Right lung (tissue), 5 donors: ENCODE data around the gene MARS1. TPM values are rescaled to one million over a fixed set of nuclear protein-coding genes. Genes with fewer than 3 reads are reported as not detected.

ENCODE experiments used
- DNase-seq, 2 donors: peaks; one replicate each; pipeline ENCODE4 v3.0.0-alpha.2; 2013
- polyA plus RNA-seq, 5 donors: library from polyadenylated mRNA; unstranded; fragments of 120-200 nt; gene quantifications; one replicate each; pipeline versions ENCODE4 v1.2.1 to v1.2.3, GENCODE V29; 2013; ENCODE audit warnings: inconsistent platforms in 1 of 5, low replicate concordance in 1 of 5; ENCODE audit not compliant: insufficient read length in 5 of 5, insufficient read depth in 1 of 5

MARS1 gene
- polyA plus RNA-seq, 5 donors: 90.0 to 133 (median 109) TPM

DNA sequence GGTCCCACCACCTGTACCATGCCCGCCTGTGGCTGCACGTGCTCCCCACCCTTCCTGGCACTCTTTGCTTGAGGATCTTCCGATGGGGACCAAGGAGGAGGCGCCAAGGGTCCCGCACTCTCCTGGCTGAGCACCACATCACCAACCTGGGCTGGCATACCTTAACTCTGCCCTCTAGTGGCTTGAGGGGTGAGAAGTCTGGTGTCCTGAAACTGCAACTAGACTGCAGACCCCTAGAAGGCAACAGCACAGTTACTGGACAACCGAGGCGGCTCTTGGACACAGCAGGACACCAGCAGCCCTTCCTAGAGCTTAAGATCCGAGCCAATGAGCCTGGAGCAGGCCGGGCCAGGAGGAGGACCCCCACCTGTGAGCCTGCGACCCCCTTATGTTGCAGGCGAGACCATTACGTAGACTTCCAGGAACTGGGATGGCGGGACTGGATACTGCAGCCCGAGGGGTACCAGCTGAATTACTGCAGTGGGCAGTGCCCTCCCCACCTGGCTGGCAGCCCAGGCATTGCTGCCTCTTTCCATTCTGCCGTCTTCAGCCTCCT, 31.6 kb upstream of the MARS1 start:
- DNase-seq: no peak

DNA sequence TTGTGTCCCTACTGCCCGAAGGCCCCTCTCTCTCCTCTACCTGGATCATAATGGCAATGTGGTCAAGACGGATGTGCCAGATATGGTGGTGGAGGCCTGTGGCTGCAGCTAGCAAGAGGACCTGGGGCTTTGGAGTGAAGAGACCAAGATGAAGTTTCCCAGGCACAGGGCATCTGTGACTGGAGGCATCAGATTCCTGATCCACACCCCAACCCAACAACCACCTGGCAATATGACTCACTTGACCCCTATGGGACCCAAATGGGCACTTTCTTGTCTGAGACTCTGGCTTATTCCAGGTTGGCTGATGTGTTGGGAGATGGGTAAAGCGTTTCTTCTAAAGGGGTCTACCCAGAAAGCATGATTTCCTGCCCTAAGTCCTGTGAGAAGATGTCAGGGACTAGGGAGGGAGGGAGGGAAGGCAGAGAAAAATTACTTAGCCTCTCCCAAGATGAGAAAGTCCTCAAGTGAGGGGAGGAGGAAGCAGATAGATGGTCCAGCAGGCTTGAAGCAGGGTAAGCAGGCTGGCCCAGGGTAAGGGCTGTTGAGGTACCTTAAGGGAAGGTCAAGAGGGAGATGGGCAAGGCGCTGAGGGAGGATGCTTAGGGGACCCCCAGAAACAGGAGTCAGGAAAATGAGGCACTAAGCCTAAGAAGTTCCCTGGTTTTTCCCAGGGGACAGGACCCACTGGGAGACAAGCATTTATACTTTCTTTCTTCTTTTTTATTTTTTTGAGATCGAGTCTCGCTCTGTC, 31.0 kb upstream of the MARS1 start:
- DNase-seq: no peak

DNA sequence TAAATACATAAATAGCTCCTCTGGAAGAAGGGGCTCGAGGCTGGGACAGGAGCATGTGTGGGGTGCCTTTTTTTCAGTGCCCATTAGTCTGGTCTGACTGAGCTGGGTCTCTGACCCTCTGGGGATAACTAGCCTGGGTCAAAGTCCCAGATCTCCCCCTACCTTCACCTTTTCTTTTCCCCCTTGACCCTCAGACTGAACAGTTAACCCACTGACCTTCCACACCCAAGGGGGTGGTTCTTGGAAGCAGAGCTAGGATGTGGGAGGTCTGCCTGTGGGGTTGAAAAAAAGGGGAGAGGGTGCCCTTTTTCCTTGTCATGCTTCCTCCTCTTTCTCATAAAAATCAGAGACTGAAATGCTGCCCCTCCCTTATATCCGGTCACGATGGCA, 29.2 kb upstream of the MARS1 start:
- no peak for DNase-seq

DNA sequence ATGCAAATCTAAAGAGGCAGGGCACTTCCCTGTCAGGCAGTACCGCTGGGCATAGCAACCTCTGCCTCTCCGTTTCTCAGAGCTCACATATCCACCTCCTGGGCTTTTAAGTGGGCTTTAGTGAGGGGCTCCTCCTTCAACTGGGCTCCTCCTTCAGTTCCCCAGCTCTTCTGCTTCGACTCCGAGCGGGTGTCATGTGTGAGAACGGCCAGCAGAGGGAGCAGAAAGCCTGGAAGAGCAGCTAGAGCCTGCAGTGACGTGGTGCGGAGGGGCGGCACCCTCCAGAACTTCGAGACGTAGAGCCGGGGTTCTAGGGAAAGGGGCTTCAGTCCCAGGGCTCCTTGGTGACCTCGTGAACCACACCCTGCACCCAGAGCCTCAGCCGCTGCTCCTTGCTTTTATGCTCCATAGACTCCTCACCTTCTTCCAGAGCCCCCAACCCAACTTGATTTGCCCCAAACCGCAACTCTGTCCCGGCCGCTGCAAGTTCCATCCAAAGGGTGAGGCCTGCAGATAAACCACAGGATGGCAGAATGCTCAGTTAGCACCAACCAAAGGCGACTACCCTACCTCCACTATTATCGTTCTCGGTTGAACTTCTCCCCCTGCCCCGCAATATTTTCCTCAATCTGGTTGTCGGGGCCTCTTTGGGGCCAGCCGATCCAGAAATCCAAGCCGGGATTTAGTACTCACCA, 28.7 kb upstream of the MARS1 start:
- peak; percentile 93 to 96 for DNase-seq

DNA sequence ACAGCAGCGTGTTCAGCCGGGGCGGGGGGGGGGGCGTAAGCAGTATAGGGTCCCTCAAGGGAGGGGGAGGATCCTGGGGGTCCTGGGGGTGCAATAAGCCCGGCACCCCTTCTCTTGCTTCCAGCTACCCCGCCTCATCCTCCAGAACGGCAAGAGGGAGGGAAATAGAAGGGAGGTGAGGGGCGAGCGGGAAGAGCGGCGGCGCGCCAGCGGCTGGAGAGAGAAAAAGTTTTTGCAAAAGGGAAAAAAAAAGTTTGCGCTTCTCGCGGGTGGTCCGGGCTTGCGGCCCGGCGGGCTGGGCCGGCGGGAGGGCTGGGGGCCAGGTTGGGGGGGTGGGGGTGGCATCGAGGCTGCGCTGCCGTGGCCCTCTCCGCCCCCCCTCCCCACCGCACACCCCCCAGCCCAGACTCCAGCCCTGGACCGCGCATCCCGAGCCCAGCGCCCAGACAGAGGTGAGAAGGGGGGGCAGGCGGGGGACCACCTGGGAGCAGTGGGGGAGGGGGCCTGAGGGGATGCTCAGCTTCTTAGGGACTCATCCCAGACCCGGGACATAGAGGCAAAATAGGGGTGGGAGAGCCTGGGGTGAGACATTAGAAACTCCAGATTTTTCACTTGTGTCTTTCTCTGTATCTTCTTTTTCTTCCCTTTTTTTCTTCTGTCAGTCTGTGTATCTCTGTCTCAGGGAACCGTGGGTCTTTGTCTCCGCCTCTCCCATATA, 28.0 kb upstream of the MARS1 start, which contains the start of gene GLI1:
TSS of gene GLI1 (plus strand) at position 36 of the 718 bp plus-strand sequence. CDS start 3,907 bp downstream, outside the sequence.
- DNase-seq: peak in 1 of 2 donors; percentile 22

DNA sequence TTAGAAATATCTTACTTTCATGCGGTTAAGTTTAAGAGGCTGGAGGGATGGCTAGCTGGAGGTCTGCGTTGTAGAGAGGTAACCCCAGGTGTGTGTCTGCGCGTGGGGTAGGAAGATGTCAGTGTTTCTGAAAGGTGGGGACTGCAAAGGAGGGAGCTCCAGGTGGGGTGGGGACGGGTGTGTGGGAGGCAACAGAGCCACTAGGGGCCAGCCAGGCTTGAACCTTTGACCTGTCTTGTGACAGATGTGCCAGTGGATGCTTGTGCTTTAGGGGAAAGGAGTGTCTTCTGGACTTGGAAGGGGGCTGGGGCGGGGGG, 27.4 kb upstream of the MARS1 start:
- no peak for DNase-seq

DNA sequence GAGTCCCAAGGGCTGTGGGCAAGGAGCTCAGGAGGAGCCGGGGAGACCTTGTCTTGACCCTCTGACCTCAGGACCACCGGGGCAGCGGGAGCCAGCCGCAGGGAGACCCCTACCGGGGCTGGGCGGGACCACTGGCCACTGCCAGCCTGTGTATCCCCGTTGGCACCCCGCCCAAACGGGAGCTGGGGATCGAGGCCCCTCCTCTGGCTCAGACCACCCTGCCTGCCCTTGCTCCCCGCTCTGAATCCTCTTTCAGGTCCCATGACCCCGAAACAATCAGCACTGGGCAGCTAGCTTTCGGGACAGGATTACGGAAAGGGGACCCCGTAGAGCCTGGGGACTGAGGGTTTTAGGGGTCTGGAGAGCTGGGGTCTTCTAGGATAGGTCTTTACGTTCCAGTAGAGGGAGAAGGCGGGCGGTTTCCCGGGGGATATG, 27.0 kb upstream of the MARS1 start:
- no peak for DNase-seq

DNA sequence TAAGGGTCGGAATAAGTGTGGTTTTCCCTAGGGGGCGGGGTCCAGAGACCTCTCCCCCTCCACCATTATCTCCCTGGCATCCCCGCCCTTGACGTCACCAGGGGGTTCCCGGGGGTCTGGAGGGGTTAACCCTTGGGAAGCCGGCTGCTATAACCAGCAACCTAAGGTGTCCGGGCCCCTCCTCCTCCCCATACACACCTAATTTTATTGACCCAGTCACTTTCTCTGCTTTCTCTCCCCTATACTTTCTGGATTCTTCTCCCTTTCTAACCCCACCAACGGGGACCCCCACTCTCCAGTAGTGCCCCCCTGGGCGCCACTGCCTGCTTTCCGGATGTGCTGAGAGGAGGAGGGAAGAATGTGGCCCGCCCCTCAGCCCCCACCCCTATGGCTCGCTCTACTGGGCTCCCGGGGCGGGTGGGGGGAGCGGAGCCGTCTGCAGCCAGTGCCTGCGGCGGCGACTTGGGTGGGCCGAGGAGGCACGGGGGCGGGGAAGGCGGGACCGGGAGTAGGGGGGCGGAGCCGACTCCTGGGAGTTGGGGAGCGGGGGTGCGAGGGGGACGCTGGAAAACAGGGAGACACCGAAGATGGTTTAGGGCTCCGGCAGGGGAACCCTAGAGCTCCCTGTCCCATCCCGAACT, 26.5 kb upstream of the MARS1 start:
- DNase-seq: peak; percentile 85 to 88

DNA sequence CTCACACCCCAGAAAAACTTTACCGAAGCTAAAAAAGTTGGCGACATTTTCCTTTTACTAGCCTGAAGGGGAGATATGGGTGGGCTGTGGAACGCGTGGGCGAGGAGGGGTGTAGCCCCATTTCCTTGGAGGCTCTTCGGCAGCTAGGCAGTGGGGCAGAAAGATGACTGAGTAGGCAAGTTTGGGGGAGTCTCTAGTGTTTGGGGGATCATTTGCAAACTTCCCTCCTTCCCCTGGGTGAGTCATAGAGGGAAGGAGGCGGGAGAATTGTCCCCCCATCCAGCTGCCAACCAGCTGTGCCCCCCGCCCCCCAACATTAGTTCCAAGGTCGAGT, 26.0 kb upstream of the MARS1 start:
- DNase-seq: no peak

DNA sequence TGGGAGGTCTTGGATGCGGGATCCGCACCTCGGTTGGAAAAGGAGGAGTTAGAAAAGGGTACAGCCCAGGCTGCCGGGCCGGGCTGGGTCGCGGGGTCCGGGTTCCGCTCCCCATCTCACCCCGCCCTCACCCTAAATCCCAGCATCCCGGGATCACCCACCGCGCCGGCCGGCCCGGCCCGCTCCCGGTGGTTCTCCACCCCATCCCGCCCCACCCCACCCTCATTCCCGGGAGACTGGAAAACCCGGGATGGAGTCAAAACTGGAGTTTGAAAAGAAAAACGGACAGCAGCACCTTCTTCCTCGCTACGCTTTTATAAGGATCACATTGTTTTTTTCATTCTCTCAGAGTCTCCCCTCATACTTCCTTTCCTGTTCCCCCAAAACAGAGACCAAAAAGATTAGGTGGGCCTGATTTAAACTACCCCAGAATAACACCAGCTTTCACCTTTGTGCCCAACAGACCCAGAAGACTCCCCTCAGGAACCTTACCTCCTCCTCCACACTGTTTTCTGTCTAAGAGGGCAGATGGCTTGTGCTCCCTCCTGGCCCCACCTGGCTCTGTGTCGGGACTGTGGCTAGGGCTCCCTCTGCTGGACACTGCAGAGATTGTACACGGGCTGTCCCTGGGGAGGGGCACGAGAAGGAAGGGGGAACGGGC, 25.5 kb upstream of the MARS1 start:
- DNase-seq: peak; percentile 83 to 84

DNA sequence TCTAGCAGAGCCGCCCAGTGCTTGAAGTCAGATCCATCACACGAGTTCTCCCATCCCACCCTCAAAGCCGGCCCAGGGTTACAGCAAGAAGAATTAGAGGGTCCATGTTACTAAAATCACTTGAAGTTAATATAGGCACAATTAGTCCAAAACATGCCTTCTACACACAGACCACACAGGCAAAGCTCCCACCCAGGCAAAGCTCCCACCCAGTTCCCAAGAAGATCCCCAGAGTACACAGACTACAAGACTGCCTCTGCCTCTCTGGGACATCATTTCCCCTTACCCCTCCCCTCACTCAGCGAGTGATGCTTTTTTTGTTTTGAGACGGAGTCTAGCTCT, 25.0 kb upstream of the MARS1 start:
- no peak for DNase-seq

DNA sequence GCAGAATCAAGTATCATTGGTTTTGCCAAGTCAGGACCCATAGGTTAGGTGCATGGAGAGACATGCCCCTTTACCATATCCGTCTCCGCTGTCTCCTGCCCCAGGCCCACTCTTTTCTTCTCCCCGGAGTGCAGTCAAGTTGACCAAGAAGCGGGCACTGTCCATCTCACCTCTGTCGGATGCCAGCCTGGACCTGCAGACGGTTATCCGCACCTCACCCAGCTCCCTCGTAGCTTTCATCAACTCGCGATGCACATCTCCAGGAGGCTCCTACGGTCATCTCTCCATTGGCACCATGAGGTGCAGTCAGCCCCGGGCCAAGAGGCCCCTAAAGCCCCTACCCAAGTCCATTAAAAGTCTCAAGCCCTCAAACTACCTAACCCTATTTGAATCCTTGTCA, 23.3 kb upstream of the MARS1 start:
- DNase-seq: no peak

DNA sequence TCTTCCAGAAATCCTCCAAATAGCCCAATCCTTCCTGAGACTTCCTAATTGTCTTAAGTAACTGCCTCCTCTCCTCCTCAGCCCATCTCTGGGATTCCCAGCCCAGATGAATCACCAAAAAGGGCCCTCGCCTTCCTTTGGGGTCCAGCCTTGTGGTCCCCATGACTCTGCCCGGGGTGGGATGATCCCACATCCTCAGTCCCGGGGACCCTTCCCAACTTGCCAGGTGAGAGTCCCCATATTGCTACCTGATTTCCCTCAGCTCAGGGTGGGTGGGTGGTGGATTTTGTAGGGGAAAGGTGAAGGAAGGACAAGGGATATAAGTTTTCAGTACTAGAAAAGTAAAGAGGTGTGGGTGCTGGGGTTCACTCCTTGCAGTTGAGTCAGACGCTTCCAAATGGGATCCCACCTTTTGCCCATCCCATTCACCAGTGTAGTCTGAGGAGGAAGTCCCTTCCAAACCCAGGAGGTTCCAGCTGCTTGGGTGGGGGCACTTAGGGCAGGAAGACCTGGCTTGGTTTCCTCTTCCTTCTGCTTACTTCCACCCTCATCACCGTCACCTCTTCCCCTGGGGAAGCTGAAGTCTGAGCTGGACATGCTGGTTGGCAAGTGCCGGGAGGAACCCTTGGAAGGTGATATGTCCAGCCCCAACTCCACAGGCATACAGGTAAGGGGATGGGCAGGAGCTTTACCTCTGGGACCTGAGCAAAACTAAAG, 22.7 kb upstream of the MARS1 start:
- no peak for DNase-seq

DNA sequence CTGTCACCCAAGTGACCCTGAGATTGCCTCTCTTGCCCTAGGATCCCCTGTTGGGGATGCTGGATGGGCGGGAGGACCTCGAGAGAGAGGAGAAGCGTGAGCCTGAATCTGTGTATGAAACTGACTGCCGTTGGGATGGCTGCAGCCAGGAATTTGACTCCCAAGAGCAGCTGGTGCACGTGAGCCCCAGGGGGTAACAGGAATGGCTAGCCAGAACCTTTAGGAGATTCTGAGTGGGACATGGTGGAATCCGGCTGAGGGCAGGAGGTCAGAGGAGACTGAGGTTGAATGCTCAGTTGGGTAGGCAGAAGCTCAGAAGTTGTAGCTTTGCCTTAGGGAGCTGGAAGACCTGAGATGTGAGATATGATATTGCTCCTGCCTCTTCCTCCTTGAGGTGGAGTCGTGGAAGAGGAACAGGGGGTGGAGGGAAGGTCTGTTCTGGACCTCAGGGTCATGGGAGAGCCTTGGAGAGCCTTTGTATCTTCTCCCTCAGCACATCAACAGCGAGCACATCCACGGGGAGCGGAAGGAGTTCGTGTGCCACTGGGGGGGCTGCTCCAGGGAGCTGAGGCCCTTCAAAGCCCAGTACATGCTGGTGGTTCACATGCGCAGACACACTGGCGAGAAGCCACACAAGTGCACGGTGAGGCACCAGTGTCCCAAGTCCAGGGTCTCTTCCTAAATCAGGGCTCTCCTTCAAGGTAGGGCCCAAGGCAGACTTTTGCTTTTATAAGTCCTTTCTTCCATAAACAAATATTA, 21.9 kb upstream of the MARS1 start:
- no peak for DNase-seq

DNA sequence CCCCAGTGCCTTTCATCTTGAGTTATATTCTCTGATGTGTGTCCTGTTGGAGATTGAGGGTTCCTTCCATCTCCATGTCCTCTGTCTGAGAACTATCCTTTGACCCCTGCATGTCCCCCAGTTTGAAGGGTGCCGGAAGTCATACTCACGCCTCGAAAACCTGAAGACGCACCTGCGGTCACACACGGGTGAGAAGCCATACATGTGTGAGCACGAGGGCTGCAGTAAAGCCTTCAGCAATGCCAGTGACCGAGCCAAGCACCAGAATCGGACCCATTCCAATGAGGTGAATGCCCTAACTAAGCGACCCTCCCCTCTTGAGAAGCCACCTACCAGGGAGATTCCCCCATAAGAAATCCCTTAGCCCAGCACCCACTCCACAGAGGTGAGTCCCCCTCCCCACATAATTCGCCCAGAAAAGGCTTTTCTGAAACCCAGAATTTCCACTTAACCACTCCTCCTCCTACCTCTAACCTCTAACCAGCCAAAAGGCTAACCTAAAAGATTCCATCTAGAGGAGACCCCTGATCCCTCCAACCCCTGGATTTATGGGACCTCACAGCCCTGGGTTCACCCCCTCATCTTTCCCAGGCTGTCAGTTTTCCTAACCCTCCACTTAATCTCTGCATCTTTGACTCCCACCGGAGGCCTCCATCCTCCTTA, 20.5 kb upstream of the MARS1 start:
- DNase-seq: no peak

DNA sequence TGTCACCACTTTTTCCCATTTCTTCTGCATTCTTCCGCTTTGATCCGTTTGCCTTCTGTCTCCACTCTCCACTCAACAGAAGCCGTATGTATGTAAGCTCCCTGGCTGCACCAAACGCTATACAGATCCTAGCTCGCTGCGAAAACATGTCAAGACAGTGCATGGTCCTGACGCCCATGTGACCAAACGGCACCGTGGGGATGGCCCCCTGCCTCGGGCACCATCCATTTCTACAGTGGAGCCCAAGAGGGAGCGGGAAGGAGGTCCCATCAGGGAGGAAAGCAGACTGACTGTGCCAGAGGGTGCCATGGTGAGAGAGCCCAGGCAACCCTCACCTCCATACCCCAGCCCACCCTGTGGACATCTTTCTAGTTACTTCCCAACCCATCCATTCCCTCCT, 20.0 kb upstream of the MARS1 start:
- DNase-seq: no peak

DNA sequence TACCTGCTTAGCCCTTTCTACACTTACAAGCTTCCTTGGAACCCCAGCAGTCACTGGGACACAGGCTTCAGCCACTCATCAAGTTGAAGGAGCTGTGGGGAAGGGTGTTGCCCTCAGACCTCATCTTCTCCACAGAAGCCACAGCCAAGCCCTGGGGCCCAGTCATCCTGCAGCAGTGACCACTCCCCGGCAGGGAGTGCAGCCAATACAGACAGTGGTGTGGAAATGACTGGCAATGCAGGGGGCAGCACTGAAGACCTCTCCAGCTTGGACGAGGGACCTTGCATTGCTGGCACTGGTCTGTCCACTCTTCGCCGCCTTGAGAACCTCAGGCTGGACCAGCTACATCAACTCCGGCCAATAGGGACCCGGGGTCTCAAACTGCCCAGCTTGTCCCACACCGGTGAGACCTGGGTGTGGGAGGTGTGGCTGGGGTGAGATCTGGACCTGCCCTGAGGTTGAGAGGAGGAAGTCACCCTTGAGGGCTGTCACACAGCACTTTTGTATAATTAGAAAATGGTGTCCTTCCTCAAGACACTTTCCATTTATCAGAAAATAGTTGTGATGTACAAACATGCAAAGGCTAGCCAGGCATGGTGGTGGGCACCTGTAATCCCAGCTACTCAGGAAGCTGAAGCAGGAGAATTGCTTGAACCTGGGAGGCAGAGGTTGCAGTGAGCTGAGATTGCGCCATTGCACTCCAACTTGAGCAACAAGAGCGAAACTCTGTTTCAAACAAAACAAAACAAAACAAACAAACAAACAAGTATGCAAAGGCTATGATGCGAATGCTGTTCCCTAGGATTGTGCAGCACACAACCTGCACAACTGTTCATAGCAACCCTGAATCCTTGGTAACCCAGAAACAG, 18.3 kb upstream of the MARS1 start:
- DNase-seq: no peak

DNA sequence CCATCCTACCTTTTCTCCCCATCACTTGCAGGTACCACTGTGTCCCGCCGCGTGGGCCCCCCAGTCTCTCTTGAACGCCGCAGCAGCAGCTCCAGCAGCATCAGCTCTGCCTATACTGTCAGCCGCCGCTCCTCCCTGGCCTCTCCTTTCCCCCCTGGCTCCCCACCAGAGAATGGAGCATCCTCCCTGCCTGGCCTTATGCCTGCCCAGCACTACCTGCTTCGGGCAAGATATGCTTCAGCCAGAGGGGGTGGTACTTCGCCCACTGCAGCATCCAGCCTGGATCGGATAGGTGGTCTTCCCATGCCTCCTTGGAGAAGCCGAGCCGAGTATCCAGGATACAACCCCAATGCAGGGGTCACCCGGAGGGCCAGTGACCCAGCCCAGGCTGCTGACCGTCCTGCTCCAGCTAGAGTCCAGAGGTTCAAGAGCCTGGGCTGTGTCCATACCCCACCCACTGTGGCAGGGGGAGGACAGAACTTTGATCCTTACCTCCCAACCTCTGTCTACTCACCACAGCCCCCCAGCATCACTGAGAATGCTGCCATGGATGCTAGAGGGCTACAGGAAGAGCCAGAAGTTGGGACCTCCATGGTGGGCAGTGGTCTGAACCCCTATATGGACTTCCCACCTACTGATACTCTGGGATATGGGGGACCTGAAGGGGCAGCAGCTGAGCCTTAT, 17.4 kb upstream of the MARS1 start:
- no peak for DNase-seq
